Vagina (tissue), 2 donors: ENCODE measurements around the gene PDLIM1. TPM values are rescaled to one million over a fixed set of nuclear protein-coding genes. Genes with fewer than 3 reads are reported as not detected.
"Not testable (repeated sequence)": the region's sequence is repeated elsewhere in the genome, so short reads cannot be mapped to it uniquely, and the experiment has no call there.

ENCODE experiments used
- DNase-seq, 2 donors: peaks; one replicate each; pipeline ENCODE4 v3.0.0-alpha.2; 2017; ENCODE audit errors: extremely low spot score in 2 of 2
- H3K27ac ChIP-seq: fragments of 200-600 bp; sonication (generic); one replicate; pipeline ENCODE4 v1.5.1; 2019
- H3K27me3 ChIP-seq: fragments of 200-600 bp; sonication (generic); one replicate; pipeline ENCODE4 v1.5.1; 2019
- H3K36me3 ChIP-seq, 2 donors: fragments of 200-600 bp; sonication (generic); one replicate each; pipeline ENCODE4 v1.5.1; 2017 to 2019
- H3K4me1 ChIP-seq: fragments of 200-600 bp; sonication (generic); one replicate; pipeline ENCODE4 v1.5.1; 2019
- H3K4me3 ChIP-seq, 2 donors: fragments of 200-600 bp; sonication (generic); 1 replicate in 1 of 2; 2 replicates in 1 of 2; pipeline ENCODE4 v1.5.1; 2016 to 2019
- H3K9me3 ChIP-seq: fragments of 200-600 bp; sonication (generic); one replicate; pipeline ENCODE4 v1.5.1; 2019
- POLR2A ChIP-seq, 2 donors: fragments of 450-650 bp; IDR thresholded peaks; one replicate each; pipeline ENCODE4 v1.6.1; 2017; ENCODE audit warnings: antibody characterized with exemption in 2 of 2, mild to moderate bottlenecking in 2 of 2, moderate library complexity in 2 of 2
- POLR2AphosphoS5 ChIP-seq, 2 donors: sonication (generic); formaldehyde crosslinking; IDR thresholded peaks; one replicate each; pipeline ENCODE4 v1.9.0; 2017; ENCODE audit warnings: antibody characterized with exemption in 2 of 2, mild to moderate bottlenecking in 2 of 2, low read depth in 1 of 2; ENCODE audit not compliant: insufficient read depth in 1 of 2
- intact Hi-C: fragments of 100-400 bp; cut with DNase I; formaldehyde crosslinking; loops from one replicate; pipeline ENCODE4 v1.15.1; 2023
- total RNA-seq: library from RNA; depleted of rRNA; stranded (reverse); fragments of >200 nt; gene quantifications from one replicate; pipeline ENCODE4 v1.2.3, GENCODE V29; 2016
- TF ChIP-seq, protein P1 (sequence below), 3 experiments: fragments of 450-650 bp in 2 of 3; fragments of 200-600 bp in 1 of 3; sonication (generic) in 1 of 3; IDR thresholded peaks; one replicate each; pipeline ENCODE4 v1.5.1; 2017 to 2019; ENCODE audit warnings: antibody characterized with exemption in 3 of 3, mild to moderate bottlenecking in 2 of 3, moderate library complexity in 2 of 3

Gene PDLIM1
- total RNA-seq, 1 donor from 2014 or later, result 181 TPM

- Histone ChIP-seq H3K9me3 (no peaks in the 10 kb centered on the region), H3K27ac (no peak overlapping the region), H3K36me3 (no peaks in the 10 kb centered on the region), H3K27me3 (no peaks in the 10 kb centered on the region), H3K4me3 (no peak overlapping the region), H3K4me1 (no peaks in the 10 kb centered on the region)
- DNase-seq, result no peak
- intact Hi-C loops, result no loop called here
- TF ChIP-seq POLR2AphosphoS5 (IDR thresholded peaks at IDR 0.05; ENCODE audit: insufficient read depth in 1 of 2, low read depth in 1 of 2) (no peak), POLR2A (IDR thresholded peaks at IDR 0.05) (no peak)
- TF ChIP-seq, protein P1, sequence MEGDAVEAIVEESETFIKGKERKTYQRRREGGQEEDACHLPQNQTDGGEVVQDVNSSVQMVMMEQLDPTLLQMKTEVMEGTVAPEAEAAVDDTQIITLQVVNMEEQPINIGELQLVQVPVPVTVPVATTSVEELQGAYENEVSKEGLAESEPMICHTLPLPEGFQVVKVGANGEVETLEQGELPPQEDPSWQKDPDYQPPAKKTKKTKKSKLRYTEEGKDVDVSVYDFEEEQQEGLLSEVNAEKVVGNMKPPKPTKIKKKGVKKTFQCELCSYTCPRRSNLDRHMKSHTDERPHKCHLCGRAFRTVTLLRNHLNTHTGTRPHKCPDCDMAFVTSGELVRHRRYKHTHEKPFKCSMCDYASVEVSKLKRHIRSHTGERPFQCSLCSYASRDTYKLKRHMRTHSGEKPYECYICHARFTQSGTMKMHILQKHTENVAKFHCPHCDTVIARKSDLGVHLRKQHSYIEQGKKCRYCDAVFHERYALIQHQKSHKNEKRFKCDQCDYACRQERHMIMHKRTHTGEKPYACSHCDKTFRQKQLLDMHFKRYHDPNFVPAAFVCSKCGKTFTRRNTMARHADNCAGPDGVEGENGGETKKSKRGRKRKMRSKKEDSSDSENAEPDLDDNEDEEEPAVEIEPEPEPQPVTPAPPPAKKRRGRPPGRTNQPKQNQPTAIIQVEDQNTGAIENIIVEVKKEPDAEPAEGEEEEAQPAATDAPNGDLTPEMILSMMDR (IDR thresholded peaks at IDR 0.05), result no peak
Observed at GRCh38 chr10:95211606-95212279, 79.1 kb downstream of the PDLIM1 start.

- intact Hi-C loops, result no loop called here
- no peaks in the 10 kb centered on the region for H3K4me1 ChIP-seq
- H3K9me3 ChIP-seq, result no peaks in the 10 kb centered on the region
- no peak overlapping the region for H3K4me3 ChIP-seq
- no peaks in the 10 kb centered on the region for H3K36me3 ChIP-seq
- no peak for DNase-seq
- no peaks in the 10 kb centered on the region for H3K27me3 ChIP-seq
- no peak for TF ChIP-seq POLR2A (IDR thresholded peaks at IDR 0.05)
- no peak overlapping the region for H3K27ac ChIP-seq
Observed at GRCh38 chr10:95209509-95210127, 81.2 kb downstream of the PDLIM1 start.

DNA sequence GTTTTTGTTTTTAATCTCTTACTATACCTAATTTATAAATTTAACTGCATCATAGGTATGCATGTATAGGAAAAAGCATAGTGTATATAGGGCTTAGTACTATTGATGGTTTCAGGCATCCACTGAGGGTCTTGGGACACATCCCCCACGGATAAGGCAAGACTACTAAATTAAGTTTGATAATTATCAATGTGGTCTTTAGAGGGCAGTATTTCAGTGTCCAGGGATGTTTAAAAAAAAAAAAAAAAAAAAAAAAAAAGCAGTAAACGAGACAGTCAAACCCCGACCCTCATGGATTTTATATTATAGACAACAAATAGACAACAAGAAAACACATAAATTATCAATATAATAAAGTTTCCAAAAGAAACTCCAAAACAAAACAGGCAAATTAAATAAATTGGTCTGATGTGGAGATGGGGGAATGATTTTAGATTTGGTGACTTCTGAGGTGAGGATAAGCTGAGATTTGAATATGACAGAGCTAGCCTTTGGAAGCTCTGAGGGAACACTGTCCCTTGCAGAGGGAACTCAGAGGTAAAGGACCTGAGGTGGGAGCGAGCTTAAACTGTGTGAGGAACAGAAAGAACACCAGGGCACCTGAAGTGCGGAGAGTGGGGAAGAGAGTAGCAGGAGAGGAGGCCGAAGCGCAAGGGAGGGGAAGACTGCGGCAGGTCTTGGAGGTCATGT is 82.0 kb downstream of the PDLIM1 start:
- intact Hi-C loops, result no loop called here

GRCh38 chr10:95202865-95203264 is 87.9 kb downstream of the PDLIM1 start:
- H3K4me1 ChIP-seq, H3K36me3 ChIP-seq, DNase-seq, H3K27me3 ChIP-seq, H3K4me3 ChIP-seq, H3K9me3 ChIP-seq, intact Hi-C loops, H3K27ac ChIP-seq: not testable (repeated sequence)

More for the DNA sequence above, 82.0 kb downstream of the PDLIM1 start:
- no peaks in the 10 kb centered on the region for H3K9me3 ChIP-seq
- H3K27me3 ChIP-seq, result no peaks in the 10 kb centered on the region
- H3K4me3 ChIP-seq, result no peak overlapping the region
- no peak for DNase-seq
- TF ChIP-seq, protein P1 (IDR thresholded peaks at IDR 0.05), result no peak
- TF ChIP-seq POLR2AphosphoS5 (IDR thresholded peaks at IDR 0.05; ENCODE audit: insufficient read depth in 1 of 2, low read depth in 1 of 2) (no peak), POLR2A (IDR thresholded peaks at IDR 0.05) (no peak)
- no peaks in the 10 kb centered on the region for H3K36me3 ChIP-seq
- H3K4me1 ChIP-seq, result no peaks in the 10 kb centered on the region
- no peak overlapping the region for H3K27ac ChIP-seq

- intact Hi-C loops, result no loop called here
- H3K4me3 ChIP-seq, result no peak overlapping the region
- no peaks in the 10 kb centered on the region for H3K27me3 ChIP-seq
- H3K9me3 ChIP-seq, result no peaks in the 10 kb centered on the region
- H3K36me3 ChIP-seq, result no peaks in the 10 kb centered on the region
- no peak for DNase-seq
- TF ChIP-seq POLR2AphosphoS5 (IDR thresholded peaks at IDR 0.05; ENCODE audit: insufficient read depth in 1 of 2, low read depth in 1 of 2) (no peak), POLR2A (IDR thresholded peaks at IDR 0.05) (no peak)
- no peak overlapping the region for H3K27ac ChIP-seq
- H3K4me1 ChIP-seq, result no peaks in the 10 kb centered on the region
Observed at GRCh38 chr10:95201736-95202135, 89.1 kb downstream of the PDLIM1 start.

DNA sequence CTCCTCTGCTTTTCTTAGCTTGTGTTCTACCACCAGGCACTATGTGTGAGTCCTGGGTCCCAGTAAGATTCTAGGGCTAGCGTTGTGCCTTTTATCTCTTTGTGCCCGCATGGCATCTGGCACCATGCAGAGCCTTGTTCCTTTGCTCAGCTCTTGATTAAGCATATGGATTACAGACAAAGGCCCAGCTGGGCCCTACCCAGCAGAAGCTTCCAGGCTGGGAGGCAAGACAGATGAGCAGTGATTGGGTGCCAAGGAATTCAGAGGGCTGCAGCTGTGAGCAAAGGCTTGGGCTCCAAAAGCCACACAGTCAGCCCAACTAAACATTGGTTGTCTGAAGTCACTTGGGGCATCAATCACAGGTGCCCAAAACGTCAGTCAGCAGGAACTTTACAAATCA is 94.8 kb downstream of the PDLIM1 start:
- no peak overlapping the region for H3K27ac ChIP-seq
- no peak for DNase-seq
- no peak overlapping the region for H3K4me3 ChIP-seq
- TF ChIP-seq POLR2A (IDR thresholded peaks at IDR 0.05) (no peak), POLR2AphosphoS5 (IDR thresholded peaks at IDR 0.05; ENCODE audit: insufficient read depth in 1 of 2, low read depth in 1 of 2) (no peak)
- TF ChIP-seq, protein P1 (IDR thresholded peaks at IDR 0.05), result no peak
- intact Hi-C loops, result no loop called here
- no peaks in the 10 kb centered on the region for H3K36me3 ChIP-seq
- no peaks in the 10 kb centered on the region for H3K27me3 ChIP-seq
- H3K9me3 ChIP-seq, result no peaks in the 10 kb centered on the region
- H3K4me1 ChIP-seq, result no peaks in the 10 kb centered on the region
